Smooth muscle cell (in vitro differentiated cells): ENCODE results near the gene ADPGK. TPM values are rescaled to one million over a fixed set of nuclear protein-coding genes. Genes with fewer than 3 reads are reported as not detected.

ENCODE experiments used
- DNase-seq: peaks from one replicate; lab custom pipeline; 2025; ENCODE audit not compliant: unreplicated experiment; lab: John Stamatoyannopoulos, UW
- H2AFZ ChIP-seq: fragments of 200-600 bp; sonication (generic); 2 replicates; pipeline ENCODE4 v1.6.0; 2016; ENCODE audit warnings: antibody characterized with exemption, low read depth, mild to moderate bottlenecking
- H3F3A ChIP-seq: fragments of 200-600 bp; sonication (generic); 2 replicates; pipeline ENCODE4 v1.6.0; 2017; ENCODE audit warnings: antibody characterized with exemption, low read depth
- H3K27ac ChIP-seq: fragments of 200-600 bp; sonication (generic); 2 replicates; pipeline ENCODE4 v1.5.1; 2016; ENCODE audit warnings: low read depth, mild to moderate bottlenecking
- H3K27me3 ChIP-seq: fragments of 200-600 bp; sonication (generic); 2 replicates; pipeline ENCODE4 v1.6.1; 2016; ENCODE audit warnings: low read depth, mild to moderate bottlenecking
- H3K36me3 ChIP-seq: fragments of 200-600 bp; sonication (generic); 2 replicates; pipeline ENCODE4 v1.5.1; 2016; ENCODE audit warnings: low read depth
- H3K4me1 ChIP-seq: fragments of 200-600 bp; sonication (generic); 2 replicates; pipeline ENCODE4 v1.5.1; 2016; ENCODE audit warnings: low read depth
- H3K4me2 ChIP-seq: fragments of 200-600 bp; sonication (generic); 2 replicates; pipeline ENCODE4 v1.6.0; 2016; ENCODE audit warnings: mild to moderate bottlenecking
- H3K4me3 ChIP-seq: fragments of 200-600 bp; sonication (generic); 2 replicates; pipeline ENCODE4 v1.5.1; 2016; ENCODE audit warnings: mild to moderate bottlenecking
- H3K79me2 ChIP-seq: fragments of 200-600 bp; sonication (generic); 2 replicates; pipeline ENCODE4 v1.6.0; 2016; ENCODE audit warnings: low read depth, mild to moderate bottlenecking
- H3K9ac ChIP-seq: fragments of 200-600 bp; sonication (generic); 2 replicates; pipeline ENCODE4 v1.6.0; 2016; ENCODE audit warnings: low read depth
- H3K9me3 ChIP-seq: fragments of 200-600 bp; sonication (generic); replicated peaks from 2 replicates; pipeline ENCODE4 v1.5.1; 2016; ENCODE audit warnings: low read depth
- H4K20me1 ChIP-seq: fragments of 200-600 bp; sonication (generic); 2 replicates; pipeline ENCODE4 v1.6.0; 2016; ENCODE audit warnings: low read depth
- WGBS: methylation state at CpG from one replicate; pipeline ENCODE4 v1.1.7; 2016; ENCODE audit warnings: low lambda C conversion rate; 5-methylcytosine and 5-hydroxymethylcytosine counted together
- polyA plus RNA-seq: library from polyadenylated mRNA; unstranded; fragments of >200 nt; fragmentation: Nextera tagmentation; extraction: Ambion mirVana; gene quantifications from 2 replicates; pipeline ENCODE4 v1.2.1, GENCODE V29; 2016
- total RNA-seq: library from RNA; depleted of rRNA; stranded (reverse); fragments of >200 nt; gene quantifications from 2 replicates; pipeline ENCODE4 v1.2.3, GENCODE V29; 2014
- TF ChIP-seq, protein P1 (sequence below): fragments of 200-600 bp; sonication (generic); IDR thresholded peaks from 2 replicates; pipeline ENCODE4 v1.5.1; 2017; ENCODE audit warnings: borderline replicate concordance, mild to moderate bottlenecking, antibody characterized with exemption; ENCODE audit not compliant: insufficient read depth, poor library complexity, severe bottlenecking

Gene ADPGK
- total and polyA plus RNA-seq, 2 experiments from 2014 or later, result 53.4 to 67.3 TPM

DNA sequence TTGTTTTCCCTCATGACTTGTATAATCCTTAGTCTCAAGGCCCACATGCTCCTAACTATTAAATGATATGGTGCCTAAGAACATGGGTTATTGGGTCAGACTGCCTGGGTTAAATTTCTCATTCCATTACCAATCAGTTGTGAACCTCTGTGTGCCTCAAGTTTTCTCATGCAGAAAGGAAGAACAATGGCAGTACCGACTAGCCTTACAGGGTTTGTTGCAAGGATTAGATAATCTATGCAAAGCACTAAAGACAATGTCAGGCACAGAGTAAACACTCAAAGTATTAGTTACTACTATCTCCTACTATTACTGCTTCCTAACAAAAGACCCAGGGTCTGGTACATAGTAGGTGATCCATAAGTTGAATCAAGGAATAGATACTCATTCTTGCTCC, 12.2 kb downstream of the ADPGK start:
- no peaks in the 10 kb centered on the region for H3K27me3 ChIP-seq
- H3K4me1 ChIP-seq, result no peaks in the 10 kb centered on the region
- peaks cover 21% of the 10 kb centered on the region for H3K9me3 ChIP-seq
- H3F3A ChIP-seq, result no peaks in the 10 kb centered on the region
- no peak overlapping the region for H3K4me3 ChIP-seq
- 95% methylated on average over 1 of the region's 1 CpG for WGBS
- H3K36me3 ChIP-seq, result peaks cover 36% of the 10 kb centered on the region
- H3K9ac ChIP-seq, result no peak overlapping the region
- H2AFZ ChIP-seq, result no peak overlapping the region
- no peak overlapping the region for H3K27ac ChIP-seq
- peaks cover 15% of the 10 kb centered on the region for H3K79me2 ChIP-seq
- TF ChIP-seq, protein P1, sequence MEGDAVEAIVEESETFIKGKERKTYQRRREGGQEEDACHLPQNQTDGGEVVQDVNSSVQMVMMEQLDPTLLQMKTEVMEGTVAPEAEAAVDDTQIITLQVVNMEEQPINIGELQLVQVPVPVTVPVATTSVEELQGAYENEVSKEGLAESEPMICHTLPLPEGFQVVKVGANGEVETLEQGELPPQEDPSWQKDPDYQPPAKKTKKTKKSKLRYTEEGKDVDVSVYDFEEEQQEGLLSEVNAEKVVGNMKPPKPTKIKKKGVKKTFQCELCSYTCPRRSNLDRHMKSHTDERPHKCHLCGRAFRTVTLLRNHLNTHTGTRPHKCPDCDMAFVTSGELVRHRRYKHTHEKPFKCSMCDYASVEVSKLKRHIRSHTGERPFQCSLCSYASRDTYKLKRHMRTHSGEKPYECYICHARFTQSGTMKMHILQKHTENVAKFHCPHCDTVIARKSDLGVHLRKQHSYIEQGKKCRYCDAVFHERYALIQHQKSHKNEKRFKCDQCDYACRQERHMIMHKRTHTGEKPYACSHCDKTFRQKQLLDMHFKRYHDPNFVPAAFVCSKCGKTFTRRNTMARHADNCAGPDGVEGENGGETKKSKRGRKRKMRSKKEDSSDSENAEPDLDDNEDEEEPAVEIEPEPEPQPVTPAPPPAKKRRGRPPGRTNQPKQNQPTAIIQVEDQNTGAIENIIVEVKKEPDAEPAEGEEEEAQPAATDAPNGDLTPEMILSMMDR, result no peak
- no peak overlapping the region for H3K4me2 ChIP-seq
- no peak for DNase-seq
- H4K20me1 ChIP-seq, result peaks cover 39% of the 10 kb centered on the region

DNA sequence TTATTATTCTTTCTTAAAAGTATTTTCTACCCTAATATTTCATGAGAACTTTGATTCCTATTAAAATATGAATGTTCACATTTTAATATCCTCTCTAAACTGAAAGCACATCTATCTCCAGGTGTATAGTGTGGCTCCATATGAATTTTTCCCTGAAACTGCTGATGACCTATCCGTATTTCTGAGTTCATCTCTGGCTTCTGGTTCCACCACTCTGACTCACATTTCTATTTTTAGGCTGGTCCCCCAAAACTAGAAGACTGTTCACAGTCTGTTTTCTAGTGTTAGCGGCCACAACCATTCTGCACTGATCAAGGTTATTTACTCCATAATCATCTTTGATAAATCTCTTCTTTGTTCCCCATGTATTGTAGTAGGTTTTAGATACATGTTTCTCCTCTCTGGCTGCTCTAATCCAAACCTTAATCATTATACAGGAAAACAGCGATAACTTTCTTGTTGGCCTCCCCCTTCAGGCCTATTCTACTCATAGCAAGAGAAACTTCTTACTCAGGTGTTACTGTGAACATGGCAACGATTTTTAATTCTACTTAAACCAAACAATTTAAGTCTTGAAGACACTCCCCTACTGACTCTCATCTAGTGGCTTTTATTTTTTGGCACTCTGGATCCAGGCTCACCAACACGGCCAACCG, 12.8 kb downstream of the ADPGK start:
- DNase-seq, result no peak

DNA sequence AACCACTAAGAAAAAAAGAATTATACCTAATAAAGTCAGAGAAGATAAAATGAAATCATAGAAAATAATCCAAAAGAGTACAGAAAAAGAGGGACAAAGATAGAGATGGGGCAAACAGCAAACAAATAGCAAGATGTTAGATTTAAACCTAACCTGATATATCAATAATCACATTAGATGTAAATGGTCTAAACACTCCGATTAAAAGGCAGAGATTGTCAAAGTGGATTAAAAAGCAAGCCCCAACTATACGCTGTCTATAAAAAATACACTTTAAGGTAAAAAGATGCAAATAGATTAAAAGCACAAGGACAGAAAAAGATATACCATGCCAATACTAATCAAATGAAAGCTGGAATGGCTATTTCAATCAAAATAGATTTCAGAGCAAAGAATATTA, 16.8 kb downstream of the ADPGK start:
- Histone ChIP-seq H3K79me2 (peaks cover 10% of the 10 kb centered on the region), H3K36me3 (peaks cover 44% of the 10 kb centered on the region), H3K27ac (no peak overlapping the region)

More for the DNA sequence above, 12.8 kb downstream of the ADPGK start:
- WGBS, result 93% methylated on average over 6 of the region's 6 CpGs
- H3K27me3 ChIP-seq, result no peaks in the 10 kb centered on the region
- H3K9ac ChIP-seq, result no peak overlapping the region
- no peak overlapping the region for H3K4me3 ChIP-seq
- H3K36me3 ChIP-seq, result peaks cover 41% of the 10 kb centered on the region
- no peaks in the 10 kb centered on the region for H3F3A ChIP-seq
- no peaks in the 10 kb centered on the region for H3K4me1 ChIP-seq
- H3K79me2 ChIP-seq, result peaks cover 9% of the 10 kb centered on the region
- no peak overlapping the region for H3K27ac ChIP-seq
- peaks cover 21% of the 10 kb centered on the region for H3K9me3 ChIP-seq
- TF ChIP-seq, protein P1, result no peak
- no peak overlapping the region for H3K4me2 ChIP-seq
- peaks cover 37% of the 10 kb centered on the region for H4K20me1 ChIP-seq
- no peak overlapping the region for H2AFZ ChIP-seq

More for the DNA sequence above, 16.8 kb downstream of the ADPGK start:
- Histone ChIP-seq H2AFZ (no peak overlapping the region), H3K9ac (no peak overlapping the region), H3K27me3 (no peaks in the 10 kb centered on the region), H3K4me2 (no peak overlapping the region), H4K20me1 (peaks cover 16% of the 10 kb centered on the region), H3K9me3 (peaks cover 21% of the 10 kb centered on the region), H3K4me3 (no peak overlapping the region), H3F3A (no peaks in the 10 kb centered on the region), H3K4me1 (no peaks in the 10 kb centered on the region)
- TF ChIP-seq, protein P1, result no peak
- 96% methylated on average over 2 of the region's 2 CpGs for WGBS
- no peak for DNase-seq
